Measurements from ENCODE around the gene LYRM1.
"Not testable (repeated sequence)": the region's sequence is repeated elsewhere in the genome, so short reads cannot be mapped to it uniquely, and the experiment has no call there.

LYRM1 gene, protein sequence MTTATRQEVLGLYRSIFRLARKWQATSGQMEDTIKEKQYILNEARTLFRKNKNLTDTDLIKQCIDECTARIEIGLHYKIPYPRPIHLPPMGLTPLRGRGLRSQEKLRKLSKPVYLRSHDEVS

DNA sequence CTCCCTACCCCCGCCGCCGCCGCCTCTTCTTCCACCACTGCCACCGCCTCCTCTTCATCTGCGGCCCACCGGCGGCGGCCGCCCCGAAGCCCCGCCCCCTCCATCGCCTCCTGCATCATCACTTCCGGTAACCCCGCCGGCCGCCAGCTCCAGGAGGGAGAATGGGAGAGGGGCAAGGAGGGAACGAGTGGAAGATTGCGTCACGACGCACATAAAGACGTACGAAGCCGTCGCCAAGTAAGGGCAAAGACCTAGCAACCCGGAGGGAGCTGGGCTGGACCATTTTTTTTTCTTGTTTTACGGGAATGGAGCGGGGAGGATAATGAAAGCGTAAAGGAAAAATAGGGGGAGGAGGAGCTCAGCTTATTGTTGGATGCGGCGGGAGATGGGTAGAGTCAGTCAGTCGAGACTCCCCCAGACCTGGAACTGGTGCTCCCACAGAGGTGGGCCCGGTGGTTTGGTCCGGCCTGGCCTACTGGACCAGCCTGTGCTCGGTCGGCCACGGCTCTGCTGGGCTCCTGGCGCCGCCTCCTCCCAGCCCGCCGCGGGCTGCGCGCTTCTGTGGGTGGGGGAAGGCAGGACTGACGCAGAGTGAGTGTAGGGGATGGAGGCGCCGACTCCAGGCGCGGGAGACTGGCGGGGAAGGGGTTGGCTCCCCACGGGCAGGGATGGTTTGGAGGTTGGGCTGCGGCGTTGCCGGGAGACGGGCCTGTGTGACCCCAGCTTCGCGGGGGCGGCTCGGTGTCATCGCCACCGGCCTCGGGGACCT is at the start of gene LYRM1, which contains the start of gene DCUN1D3:
Gene LYRM1 (plus strand): TSS at position 473 of the 769 bp plus-strand sequence. CDS start 14,785 bp downstream, outside the sequence.
Gene DCUN1D3 (minus strand): TSS at position 60 of the 769 bp plus-strand sequence. CDS start 37,820 bp downstream, outside the sequence.
- peak; percentile 100 for DNase-seq (ENCODE audit: low read depth)

DNA sequence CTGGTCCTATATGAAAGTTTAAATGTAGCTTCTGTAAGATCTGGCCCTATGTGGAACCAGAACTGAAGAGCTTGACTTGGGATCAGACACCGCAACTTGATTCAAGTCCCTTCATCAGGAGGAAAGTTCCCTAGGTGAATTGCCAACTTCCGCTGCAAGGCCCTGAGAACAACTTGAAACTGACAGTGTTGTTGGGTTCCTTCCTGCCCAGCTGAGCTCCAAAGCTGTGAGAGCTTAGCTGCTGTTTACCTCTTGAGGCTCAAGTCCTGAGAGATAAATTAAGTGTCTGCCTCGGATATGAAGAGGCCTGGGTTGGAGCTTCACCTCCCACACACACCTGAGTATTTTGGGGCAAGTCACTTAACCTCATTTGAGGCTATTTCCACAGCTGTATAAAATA is 49.6 kb upstream of the LYRM1 start:
- peak; percentile 63 for DNase-seq (ENCODE audit: low read depth)

DNA sequence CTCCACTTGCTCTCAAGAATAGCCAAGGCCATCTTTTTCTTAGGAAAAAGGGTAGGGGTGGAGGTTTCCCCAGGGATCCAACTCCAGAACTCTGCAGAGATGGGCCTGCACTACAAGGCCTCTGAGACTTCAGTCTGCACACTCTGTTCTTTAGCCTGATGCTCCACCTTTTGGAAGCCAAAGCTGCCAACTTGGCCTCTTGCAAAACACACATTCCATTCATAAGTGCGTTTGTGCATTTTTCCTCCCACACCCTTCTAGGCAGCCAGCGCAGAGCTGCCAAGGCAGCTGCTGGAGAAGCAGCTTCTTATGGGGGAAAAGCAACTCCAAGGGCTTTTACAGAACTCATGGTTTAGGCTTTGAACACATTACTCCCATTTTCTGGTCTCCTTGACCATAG is 49.0 kb upstream of the LYRM1 start:
- peak; percentile 95 for DNase-seq (ENCODE audit: low read depth)

DNA sequence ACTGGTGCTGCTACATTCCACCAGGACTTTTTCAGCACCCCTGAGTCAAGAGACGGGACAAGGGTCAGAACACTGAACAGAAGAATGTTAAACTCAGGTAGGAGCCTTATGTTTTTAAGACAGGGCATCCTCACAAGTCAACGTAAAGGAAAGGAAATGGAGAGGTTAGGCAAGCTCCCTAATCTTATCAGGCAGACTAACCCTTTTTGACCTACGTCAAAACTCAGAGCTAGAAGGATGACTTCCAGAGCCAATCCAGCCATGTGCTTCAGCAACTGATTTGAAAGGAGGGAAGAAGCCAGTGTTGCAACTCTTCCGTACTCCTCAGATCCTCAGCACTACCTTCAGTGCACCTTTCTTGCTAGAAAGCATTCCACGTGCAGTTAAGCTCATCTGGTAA is 47.4 kb upstream of the LYRM1 start:
- no peak for DNase-seq (ENCODE audit: low read depth)

DNA sequence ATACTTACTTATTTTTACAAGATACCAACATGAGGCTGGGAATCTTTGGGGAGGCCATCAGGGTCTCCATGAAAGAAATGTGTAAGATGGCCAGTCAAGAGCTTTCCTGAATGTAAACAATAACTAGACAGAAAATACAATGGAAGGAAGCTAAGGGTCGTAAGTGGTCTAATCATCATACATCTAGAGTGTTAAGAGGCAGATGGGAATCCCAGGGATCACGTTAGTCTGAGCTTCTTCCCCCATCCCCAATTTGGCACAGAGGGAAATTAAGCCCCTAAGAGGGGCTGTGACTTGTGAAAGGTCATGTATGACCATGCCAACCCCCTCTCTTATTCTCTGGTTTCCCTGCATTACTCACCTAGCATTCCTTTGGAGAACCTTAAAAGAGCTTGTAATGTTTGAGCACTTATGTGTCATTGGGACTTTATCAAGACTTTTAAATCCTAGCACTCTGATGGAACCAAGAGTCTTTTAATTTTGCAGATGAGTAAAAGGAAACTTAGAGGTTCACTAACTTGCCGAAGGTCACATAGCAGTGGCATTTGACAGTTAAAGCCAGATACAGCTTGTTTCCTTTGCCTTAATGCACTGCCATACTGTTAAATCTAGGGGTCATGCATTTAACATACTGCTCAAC is 46.5 kb upstream of the LYRM1 start:
- DNase-seq (ENCODE audit: low read depth) = no peak

DNA sequence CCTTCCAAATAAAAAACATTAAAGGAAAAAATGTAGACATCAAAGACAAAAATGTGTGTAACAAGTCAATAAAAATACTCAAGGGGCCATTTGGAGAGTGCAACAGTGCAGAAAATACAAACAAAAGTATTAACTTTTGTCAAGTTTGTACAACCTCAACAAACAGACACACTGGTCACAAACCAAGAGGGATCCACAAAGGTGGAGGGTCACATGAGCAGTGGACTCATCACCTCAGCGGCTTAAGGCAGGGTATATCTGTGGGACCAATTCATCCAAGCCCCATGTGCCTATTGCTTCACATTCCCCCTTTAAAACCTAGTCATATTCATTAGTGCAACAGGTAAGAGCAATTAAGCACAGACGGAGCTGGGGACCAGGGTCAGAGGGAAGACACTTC is 45.6 kb upstream of the LYRM1 start:
- DNase-seq (ENCODE audit: low read depth) = no peak

DNA sequence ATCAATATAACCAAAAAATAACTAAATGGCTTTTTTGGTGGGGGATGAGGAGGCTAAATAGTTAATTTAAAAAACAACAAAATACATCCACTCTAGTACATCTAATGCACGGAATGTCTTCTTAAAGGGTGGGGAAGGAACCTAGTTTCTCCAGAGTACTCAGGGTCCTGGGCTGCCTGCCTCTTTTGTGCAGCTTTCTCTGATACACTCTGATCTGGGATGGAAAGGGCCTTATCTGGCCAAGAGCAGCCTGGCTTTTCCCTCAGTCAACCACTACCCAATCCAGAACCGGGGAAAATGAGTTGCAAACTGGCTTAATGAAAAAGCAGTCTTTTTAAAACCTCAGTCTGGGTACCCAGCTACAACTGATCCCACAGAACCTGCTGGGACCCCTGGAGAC is 43.3 kb upstream of the LYRM1 start:
- no peak for DNase-seq (ENCODE audit: low read depth)

DNA sequence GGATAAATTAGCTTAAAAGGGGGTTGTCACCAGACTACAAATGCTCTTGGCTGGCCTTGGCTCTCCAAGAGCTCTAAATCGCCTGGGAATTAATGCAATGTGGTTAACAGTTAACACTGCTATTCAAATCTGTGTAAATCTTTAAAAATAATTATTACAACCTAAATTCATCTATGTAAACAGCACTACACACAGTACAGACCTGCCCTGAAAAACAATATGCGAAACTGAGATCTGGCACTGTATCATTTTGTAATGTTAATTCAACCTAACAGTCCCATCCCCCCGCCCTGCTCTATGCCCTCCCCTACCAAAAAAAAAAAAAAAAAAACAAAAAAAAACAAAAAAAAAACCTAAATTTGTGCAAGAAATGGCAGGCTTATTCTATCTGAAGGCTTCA is 41.3 kb upstream of the LYRM1 start:
- DNase-seq (ENCODE audit: low read depth) = no peak

DNA sequence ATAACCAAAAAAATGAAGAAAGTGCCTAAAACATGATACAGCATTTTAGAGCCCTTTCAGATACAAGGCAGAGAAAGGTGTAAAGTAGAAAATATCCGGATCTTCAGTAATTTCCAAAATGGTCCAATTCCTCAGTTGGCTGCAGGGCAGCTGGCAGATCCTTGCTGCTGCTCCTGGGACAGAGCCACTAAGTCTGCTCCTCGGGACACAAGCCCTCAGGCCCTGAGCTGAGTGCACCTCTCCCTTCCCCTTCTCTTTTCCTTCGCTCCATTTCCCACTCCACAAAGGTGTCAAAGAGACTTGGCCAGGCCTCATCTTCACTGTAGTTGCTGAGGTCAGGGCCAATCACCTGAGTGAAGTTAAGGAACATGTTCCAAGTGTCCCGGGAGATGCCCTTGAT is 40.9 kb upstream of the LYRM1 start:
- no peak for DNase-seq (ENCODE audit: low read depth)

DNA sequence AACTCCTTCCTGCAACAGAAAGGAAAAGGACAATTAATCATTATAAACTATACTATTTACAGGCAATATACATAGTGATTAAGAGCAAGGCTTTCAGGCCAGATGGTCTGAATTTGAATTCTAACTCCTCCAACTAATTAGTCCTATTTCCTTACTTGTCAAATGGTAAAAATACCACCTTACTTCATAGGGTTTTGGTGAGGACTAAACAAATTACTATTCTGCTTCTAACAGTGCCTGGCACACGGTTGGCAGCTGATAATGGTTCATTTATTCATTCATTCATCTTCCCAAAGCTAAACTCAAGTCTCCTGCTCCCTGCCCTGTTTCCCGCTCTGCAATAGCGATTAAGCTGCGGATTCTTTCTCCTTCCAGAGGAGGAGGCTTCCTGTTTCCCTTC is 40.2 kb upstream of the LYRM1 start:
- DNase-seq (ENCODE audit: low read depth) = no peak

DNA sequence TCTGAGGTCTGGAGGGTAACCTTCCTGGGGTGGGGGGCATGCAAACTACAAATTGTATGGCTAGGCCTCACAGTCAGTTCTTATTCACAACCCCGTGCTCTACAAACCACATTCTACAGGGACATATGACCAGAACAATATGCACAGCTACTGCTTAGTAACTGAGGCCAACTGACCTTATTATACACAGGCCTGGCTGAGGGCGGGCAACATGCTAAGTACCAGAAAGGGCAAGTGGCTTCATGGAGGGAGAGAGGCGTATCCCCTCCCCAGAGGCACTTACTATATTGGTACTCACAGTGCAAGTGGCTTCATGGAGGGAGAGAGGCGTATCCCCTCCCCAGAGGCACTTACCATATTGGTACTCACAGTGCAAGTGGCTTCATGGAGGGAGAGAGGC is 39.6 kb upstream of the LYRM1 start:
- not testable (repeated sequence) for DNase-seq (ENCODE audit: low read depth)

DNA sequence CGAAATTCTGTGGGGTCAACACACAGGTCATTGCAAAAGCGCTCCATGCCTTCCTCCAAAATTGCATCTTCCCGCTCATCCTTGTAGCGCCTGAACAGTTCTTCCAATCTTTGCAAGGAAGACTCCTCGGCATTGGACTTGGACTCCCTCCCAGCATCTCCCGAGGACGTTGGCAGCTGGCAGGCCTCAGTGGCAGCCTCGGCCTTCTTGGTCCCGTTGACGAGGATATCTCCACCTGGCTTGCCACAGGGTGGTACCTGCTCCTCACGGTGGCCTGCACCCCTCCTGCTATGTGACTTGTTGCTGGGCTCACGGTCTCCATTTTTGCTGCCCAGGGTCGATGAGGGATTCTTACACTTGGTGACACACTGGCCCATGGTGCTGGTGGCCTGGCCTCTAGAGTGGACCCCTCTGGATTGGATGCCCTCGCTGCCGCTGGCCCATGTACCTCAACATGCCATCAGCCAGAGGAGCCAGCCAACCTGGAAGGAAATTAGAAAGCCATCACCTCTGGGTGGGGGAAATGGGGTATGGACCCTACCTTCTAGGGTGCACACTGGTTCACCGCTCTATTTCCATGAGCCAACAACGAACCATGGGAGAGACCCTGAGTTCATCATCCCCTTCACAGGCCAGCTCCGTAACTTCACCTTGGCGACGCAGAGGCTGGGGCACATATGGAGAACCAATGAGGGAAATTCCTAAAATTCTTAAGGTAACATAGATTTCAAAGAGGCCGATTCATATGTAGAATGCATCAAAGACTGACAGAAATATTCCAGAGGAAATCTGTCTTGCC is 38.2 kb upstream of the LYRM1 start:
- DNase-seq (ENCODE audit: low read depth) = no peak

DNA sequence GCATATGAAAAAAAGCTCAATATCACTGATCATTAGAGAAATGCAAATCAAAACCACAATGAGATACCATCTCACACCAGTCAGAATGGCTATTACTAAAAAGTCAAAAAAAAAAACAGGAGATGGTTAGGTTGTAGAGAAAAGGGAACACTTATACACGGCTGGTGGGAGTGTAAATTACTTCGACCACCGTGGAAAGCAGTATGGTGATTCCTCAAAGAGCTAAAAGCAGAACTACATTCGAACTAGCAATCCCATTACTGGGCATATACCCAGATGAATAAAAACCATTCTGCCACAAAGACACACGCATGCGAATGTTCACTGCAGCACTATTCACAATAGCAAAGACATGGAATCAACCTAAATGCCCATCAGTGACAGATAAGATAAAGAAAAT is 36.2 kb upstream of the LYRM1 start:
- DNase-seq (ENCODE audit: low read depth) = not testable (repeated sequence)

DNA sequence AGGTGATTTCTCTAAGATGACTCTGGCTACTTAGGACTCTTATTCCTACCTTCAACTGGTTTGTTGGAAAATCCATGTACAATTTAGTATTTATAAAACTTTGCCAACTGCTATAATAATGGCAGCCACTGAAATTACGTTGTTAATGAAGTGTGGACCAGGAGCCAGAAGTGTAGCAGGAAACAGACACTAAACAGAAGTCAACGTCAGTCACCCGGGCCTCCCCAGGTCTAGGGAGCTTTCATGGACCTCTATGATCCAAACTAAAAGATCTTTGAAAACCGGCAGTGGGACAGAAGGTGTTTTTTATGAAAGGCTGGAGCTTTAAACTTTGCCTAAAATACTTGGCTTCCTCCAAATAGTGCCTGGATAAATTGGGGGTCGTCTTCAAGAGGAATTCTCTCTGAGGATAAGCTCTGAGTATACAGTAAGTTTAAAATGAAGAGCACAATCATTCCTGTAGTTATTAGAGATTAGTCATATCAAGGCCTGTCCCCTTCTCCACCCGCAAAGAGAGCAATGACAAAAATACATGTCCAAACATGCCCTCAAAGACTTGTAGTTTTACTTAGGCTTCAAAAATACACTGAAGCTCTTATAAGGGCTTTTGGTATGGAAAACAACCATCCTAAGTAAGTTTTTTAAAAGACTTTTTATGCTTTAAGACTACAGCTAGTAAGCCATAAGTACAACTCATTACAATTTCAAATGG is 35.0 kb upstream of the LYRM1 start:
- peak; percentile 64 for DNase-seq (ENCODE audit: low read depth)

DNA sequence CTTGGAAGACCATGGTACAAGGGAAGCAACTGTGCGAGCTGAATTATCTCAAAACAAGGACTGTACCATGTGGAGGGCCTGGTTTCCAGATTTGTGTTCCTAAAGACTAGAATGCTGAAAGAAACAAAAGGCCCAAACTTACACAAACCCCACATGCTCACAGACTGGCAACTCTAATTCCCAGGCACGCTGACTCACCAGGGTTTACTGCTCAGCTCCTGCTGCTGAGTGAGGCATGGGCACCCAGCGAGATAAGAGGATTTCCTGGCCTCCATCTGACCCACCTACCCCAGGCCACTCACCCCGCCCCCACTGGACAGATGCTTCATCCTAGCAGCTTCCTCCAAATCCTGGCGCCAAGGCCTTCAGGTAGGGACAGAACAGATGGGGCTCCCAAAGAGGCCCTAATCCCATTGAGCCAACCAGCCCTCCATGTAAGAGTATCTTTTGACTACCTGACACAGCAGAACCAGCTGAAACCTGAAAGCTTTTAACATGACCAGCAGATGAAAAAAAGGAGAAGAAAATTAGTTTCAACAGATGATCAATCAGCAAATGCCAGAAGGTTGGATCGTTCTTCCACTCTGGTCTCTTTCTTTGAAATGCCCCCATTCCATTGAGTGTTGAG is 34.3 kb upstream of the LYRM1 start:
- peak; percentile 90 for DNase-seq (ENCODE audit: low read depth)

DNA sequence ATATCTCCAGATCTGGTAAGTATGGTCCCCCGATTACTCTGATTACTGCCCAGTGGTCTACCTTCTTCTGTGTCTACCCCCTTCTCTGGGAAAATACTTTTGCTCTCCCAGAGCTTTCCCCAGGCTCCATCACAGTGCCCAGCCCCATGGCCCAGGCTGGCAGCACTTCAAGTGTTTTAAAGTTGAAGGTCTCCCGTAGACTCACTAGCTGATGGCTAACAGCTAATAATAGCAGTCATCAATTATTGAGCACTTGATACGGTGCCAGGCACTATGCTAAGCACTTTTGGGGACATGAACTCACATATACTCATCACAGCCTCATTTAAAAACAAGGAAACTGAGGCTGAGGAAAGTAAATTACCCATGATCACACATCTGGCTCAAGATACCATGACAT is 33.8 kb upstream of the LYRM1 start:
- DNase-seq (ENCODE audit: low read depth) = no peak

DNA sequence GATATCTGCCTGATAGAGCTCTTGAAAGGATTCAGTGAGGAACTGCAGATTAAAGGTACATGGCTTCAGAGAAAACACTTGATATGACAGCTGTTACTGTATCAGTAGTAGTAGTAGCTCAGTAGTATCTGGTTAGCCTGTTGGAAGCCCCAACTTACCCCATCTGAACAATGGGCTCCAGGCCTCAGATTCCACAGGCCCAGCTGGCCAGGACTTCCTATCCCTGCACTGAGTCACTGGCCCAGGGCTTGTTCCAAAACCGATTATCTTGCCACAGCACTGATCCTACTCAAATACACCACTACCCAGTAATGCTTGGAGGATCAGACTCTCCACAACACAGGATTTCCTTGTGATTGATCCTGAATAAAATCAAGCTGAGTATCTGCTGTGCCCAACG is 33.0 kb upstream of the LYRM1 start:
- peak; percentile 65 for DNase-seq (ENCODE audit: low read depth)

DNA sequence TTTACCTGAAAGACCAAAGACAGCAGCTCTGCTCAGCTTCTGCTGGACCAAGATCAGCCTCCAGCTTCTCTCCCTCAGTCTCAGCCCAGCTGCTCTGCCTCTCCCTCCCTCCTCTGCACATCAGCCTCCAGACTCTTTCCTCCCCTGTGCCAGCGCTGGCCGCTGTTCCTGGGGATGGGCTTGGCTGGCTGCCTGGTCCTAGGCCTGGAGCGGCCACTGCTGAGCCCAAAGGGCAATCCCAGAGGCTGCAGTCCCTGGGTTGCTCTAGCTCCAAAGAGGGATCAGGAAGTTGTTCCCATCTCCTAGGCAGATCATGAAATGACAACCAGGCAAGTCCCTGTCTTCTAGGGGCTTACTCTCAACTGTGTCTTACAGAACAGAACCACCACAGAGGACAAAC is 31.7 kb upstream of the LYRM1 start:
- peak; percentile 39 for DNase-seq (ENCODE audit: low read depth)

DNA sequence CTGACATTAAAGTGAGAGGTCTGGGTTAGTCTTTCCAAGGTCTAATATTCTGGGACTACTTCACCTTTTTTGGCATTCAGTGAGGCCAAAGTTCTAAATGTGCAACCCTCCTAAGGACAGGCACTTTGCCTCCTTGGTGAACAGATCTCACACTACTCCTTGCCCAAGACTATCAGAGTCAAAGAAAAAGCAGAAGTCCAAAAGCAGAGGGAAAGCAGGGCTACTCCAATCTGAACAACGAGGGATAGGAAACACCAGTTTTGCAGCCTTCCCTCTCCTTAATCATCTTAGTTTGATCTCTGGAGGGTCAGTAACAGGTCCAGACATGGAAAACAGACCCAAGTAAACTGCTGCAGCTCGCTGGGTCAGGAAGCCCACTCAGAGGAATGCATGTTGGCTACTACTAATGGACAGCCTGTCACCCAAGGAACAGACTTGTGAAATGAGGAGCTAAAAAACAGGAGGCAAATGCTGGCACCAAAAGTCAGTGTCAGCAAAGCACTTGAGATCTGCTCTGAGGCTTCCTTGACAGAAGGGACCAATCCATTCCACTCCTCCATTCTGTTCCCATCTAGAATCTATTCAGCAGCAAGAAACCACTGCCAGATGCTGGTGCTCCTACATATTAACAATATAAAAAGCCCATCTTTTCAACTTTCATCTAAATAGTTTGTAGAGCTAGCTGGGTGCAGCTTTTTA is 30.3 kb upstream of the LYRM1 start:
- DNase-seq (ENCODE audit: low read depth) = no peak

DNA sequence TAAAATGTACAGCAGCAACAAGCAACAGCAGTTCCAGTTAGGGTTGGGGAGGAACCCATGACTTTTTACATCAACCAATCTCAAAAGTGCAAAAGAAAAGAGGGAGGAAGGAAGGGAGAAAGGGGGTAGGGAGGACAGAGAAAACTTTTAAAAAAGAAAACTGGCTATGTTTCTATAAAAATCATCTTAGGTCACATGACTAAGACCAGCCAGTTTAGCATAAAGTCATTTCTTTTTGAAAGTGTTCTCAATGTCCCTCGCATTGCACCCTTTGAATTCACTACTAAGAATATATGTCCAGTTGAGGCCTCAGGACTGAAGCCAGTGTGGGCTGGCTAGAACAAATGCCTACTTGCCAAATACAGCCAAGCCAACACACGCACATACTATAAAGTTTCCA is 29.3 kb upstream of the LYRM1 start:
- no peak for DNase-seq (ENCODE audit: low read depth)
